Mammary epithelial cell (primary cell): ENCODE measurements around the gene OVCA2.

ENCODE experiments used
- EZH2 ChIP-seq: IDR thresholded peaks from 2 replicates; pipeline ENCODE4 v1.6.1; 2012; ENCODE audit warnings: low read length, inconsistent platforms, borderline replicate concordance
- TF ChIP-seq, protein P1 (sequence below), 2 donors: IDR thresholded peaks in 1 of 2; conservative IDR thresholded peaks in 1 of 2; 2 replicates each; pipeline ENCODE4 v1.5.1; 2011 to 2012; ENCODE audit warnings: inconsistent platforms in 2 of 2, low read length in 2 of 2, mild to moderate bottlenecking in 2 of 2, control low read depth in 1 of 2, low read depth in 1 of 2; ENCODE audit not compliant: insufficient read depth in 1 of 2; ENCODE audit errors: extremely low read depth in 1 of 2

DNA sequence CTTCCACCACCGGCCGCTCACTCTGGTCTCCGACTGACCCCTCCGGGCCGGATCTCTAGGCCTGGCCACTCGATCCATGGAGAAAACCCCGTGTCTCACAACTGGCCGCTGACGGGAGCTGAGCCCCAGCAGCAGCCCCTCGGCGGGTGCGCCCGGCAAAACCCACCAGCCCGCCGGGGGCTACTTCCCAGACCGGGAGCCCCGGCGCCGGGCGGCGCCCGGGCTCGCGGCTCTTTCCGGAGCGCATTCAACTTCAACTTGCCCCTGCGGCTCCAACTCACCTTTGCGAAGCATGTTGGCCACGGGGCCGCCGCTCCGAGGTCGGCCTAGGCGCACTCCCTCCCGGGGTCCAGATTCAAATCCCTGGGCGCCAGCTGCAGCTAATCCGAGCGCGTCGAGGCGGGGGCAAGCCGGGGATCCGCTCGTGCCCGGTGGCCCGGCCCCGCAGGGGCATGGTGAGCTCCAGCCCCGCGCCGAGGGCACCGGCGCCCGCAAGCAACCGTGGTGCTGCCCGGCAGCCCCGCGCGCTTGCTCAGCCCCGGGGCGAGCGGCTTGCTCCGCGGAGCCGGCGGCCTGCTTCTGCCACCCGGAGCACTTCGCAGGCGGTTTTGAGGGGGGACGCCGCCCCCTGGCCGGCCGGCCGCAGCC is 17.1 kb upstream of the OVCA2 start:
- TF ChIP-seq, protein P1, sequence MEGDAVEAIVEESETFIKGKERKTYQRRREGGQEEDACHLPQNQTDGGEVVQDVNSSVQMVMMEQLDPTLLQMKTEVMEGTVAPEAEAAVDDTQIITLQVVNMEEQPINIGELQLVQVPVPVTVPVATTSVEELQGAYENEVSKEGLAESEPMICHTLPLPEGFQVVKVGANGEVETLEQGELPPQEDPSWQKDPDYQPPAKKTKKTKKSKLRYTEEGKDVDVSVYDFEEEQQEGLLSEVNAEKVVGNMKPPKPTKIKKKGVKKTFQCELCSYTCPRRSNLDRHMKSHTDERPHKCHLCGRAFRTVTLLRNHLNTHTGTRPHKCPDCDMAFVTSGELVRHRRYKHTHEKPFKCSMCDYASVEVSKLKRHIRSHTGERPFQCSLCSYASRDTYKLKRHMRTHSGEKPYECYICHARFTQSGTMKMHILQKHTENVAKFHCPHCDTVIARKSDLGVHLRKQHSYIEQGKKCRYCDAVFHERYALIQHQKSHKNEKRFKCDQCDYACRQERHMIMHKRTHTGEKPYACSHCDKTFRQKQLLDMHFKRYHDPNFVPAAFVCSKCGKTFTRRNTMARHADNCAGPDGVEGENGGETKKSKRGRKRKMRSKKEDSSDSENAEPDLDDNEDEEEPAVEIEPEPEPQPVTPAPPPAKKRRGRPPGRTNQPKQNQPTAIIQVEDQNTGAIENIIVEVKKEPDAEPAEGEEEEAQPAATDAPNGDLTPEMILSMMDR (conservative IDR thresholded peaks at IDR 0.05 in 1 of 2, IDR thresholded peaks at IDR 0.05 in 1 of 2; ENCODE audit: extremely low read depth in 1 of 2, insufficient read depth in 1 of 2, low read depth in 1 of 2, low read length in 2 of 2), result no peak
- no peak for TF ChIP-seq EZH2
